HL-60 (cell line): ENCODE results near the gene MRPL22.
A peak's percentile ranks its signal among the peaks of the same experiment; 100 is the strongest.

ENCODE experiments used
- DNase-seq, 2 experiments: peaks; one replicate each; pipeline ENCODE4 v3.0.0-alpha.2; 2010 to 2020; ENCODE audit warnings: low read depth in 1 of 2, low spot score in 1 of 2
- H3K27ac ChIP-seq: fragments of 250-450 bp; sonication (Bioruptor Pico); replicated peaks from 2 replicates; pipeline ENCODE4 v1.5.1; 2020; ENCODE audit warnings: mild to moderate bottlenecking, moderate library complexity
- H3K27me3 ChIP-seq: fragments of 250-450 bp; sonication (Bioruptor Pico); 2 replicates; pipeline ENCODE4 v1.5.1; 2021; ENCODE audit warnings: mild to moderate bottlenecking, moderate library complexity; ENCODE audit not compliant: insufficient read depth, poor library complexity, severe bottlenecking
- H3K4me3 ChIP-seq: replicated peaks from 2 replicates; pipeline ENCODE4 v1.5.1; 2011; ENCODE audit warnings: mild to moderate bottlenecking, control low read depth, low read length; ENCODE audit not compliant: insufficient read depth
- GABPA ChIP-seq: IDR thresholded peaks from 2 replicates; pipeline ENCODE4 v1.6.1; 2012; ENCODE audit warnings: low read depth
- POLR2AphosphoS5 ChIP-seq: IDR thresholded peaks from 2 replicates; pipeline ENCODE4 v1.6.1; 2012; ENCODE audit warnings: low read depth
- SPI1 ChIP-seq: IDR thresholded peaks from 2 replicates; pipeline ENCODE4 v1.6.1; 2012; ENCODE audit warnings: low read depth, mild to moderate bottlenecking, borderline replicate concordance
- long read RNA-seq: library from polyadenylated mRNA; unstranded; transcript quantifications from one replicate; pipeline ENCODE4 v2.0.0, GENCODE V29; 2020
- TF ChIP-seq, protein P1 (sequence below): IDR thresholded peaks from 2 replicates; pipeline ENCODE4 v1.6.1; 2012; ENCODE audit warnings: low read depth; ENCODE audit not compliant: insufficient replicate concordance
- TF ChIP-seq, protein P2 (sequence below): IDR thresholded peaks from one replicate; pipeline ENCODE4 v1.5.1; 2011; ENCODE audit warnings: low read length, control low read depth, inconsistent platforms; ENCODE audit not compliant: insufficient read depth

MRPL22 gene
- long read RNA-seq, transcript MRPL22-207 (7 exons, 3,176 nt): major isoform, 30 of 33 reads
- long read RNA-seq, partial matches to known transcripts: 1 of 33 reads
- long read RNA-seq, other reads (novel, unspliced or antisense): 1 of 33 reads

DNA sequence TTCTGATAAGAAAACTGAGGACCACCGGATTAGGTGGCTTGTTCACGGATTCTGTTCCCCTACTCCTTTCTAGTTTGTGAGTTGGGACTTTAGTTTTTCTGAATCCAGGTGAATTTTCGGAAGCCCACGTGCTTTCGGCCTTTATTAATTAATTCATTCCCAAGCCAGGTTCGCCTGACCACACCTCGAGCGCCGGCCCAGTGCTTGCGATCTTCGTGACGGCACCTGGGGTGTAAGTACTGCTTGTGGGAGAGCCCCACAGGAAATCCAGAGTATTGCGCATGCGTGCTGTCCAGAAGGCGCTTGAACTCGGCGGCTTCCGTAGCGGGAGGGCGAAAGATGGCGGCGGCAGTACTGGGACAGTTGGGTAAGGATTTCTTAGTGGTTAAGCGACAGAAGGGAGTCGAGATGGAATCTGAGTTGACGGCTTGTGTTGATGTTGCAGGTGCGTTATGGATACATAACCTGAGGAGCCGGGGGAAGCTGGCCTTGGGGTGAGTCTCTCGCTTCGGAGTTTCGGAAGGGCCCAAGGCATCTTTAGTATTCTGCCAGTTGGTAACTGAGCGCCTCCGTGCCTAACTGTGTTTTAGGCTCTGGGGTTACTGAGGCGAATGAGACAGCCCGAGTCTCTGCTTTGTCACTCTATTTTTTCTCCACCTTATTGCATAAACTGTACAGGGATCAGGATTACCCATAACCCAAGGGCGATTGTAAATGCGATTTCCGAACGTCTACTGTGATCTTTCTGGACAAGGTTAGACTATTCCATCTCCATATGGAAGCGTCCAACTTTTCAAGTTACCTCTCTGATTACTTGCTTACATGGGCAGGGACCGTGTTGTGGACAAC, at the start of gene MRPL22:
Gene MRPL22 (plus strand): TSS at position 302 of the 849 bp plus-strand sequence. CDS start 38 bp downstream, at position 340.
- peak within 1 kb of the TSS; percentile 86 for H3K4me3 ChIP-seq
- peak within 1 kb of the TSS; percentile 65 for H3K27ac ChIP-seq
- TF ChIP-seq SPI1 (no peak), POLR2AphosphoS5 (peak; percentile 89)
- TF ChIP-seq, protein P1, sequence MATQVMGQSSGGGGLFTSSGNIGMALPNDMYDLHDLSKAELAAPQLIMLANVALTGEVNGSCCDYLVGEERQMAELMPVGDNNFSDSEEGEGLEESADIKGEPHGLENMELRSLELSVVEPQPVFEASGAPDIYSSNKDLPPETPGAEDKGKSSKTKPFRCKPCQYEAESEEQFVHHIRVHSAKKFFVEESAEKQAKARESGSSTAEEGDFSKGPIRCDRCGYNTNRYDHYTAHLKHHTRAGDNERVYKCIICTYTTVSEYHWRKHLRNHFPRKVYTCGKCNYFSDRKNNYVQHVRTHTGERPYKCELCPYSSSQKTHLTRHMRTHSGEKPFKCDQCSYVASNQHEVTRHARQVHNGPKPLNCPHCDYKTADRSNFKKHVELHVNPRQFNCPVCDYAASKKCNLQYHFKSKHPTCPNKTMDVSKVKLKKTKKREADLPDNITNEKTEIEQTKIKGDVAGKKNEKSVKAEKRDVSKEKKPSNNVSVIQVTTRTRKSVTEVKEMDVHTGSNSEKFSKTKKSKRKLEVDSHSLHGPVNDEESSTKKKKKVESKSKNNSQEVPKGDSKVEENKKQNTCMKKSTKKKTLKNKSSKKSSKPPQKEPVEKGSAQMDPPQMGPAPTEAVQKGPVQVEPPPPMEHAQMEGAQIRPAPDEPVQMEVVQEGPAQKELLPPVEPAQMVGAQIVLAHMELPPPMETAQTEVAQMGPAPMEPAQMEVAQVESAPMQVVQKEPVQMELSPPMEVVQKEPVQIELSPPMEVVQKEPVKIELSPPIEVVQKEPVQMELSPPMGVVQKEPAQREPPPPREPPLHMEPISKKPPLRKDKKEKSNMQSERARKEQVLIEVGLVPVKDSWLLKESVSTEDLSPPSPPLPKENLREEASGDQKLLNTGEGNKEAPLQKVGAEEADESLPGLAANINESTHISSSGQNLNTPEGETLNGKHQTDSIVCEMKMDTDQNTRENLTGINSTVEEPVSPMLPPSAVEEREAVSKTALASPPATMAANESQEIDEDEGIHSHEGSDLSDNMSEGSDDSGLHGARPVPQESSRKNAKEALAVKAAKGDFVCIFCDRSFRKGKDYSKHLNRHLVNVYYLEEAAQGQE: peak; percentile 55
- H3K27me3 ChIP-seq: no peaks in the 10 kb centered on the region
- peak; percentile 88 to 95 for DNase-seq

DNA sequence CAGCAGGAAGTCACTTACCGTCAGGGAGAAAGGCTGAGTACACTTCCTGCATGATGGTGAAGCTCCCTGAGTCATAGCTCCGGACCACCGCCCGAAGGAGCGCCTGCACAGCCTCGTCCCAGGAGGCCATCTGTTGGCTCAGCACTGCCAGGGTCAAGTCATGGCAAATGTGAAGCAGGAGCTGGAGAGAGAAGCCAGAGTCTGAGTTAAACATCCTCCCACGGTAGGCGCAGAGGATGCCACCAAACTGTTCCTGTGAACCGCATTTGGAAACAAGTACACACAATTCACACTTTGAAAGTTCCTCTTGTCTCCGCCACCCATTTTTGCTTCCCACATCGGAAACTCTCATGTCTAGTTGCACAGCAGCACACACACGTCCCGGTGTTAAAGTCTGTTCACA, 48.5 kb upstream of the MRPL22 start:
- no peak overlapping the region for H3K27ac ChIP-seq
- TF ChIP-seq SPI1: no peak
- TF ChIP-seq POLR2AphosphoS5: no peak
- TF ChIP-seq, protein P1: no peak
- TF ChIP-seq, protein P2, sequence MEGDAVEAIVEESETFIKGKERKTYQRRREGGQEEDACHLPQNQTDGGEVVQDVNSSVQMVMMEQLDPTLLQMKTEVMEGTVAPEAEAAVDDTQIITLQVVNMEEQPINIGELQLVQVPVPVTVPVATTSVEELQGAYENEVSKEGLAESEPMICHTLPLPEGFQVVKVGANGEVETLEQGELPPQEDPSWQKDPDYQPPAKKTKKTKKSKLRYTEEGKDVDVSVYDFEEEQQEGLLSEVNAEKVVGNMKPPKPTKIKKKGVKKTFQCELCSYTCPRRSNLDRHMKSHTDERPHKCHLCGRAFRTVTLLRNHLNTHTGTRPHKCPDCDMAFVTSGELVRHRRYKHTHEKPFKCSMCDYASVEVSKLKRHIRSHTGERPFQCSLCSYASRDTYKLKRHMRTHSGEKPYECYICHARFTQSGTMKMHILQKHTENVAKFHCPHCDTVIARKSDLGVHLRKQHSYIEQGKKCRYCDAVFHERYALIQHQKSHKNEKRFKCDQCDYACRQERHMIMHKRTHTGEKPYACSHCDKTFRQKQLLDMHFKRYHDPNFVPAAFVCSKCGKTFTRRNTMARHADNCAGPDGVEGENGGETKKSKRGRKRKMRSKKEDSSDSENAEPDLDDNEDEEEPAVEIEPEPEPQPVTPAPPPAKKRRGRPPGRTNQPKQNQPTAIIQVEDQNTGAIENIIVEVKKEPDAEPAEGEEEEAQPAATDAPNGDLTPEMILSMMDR: no peak
- TF ChIP-seq GABPA: no peak
- no peak overlapping the region for H3K4me3 ChIP-seq
- DNase-seq: no peak
- H3K27me3 ChIP-seq: no peaks in the 10 kb centered on the region

DNA sequence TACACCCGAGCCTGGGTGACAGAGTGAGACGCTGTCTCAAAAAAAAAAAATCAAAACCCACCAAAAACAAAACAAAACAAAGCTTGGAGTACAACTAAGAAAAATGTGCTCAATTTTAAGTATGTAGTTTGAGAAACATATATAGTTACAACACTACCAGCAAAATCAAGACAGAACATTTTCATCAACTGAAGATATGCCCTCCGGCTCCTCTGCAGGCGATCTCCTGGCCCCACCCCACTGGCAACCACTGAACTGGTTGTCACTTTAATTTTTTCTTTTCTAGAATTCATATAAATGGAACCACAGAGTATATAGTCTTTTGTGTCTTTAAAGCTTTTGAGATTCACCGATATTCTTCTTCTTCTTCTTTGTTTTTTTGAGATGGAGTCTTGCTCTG, 47.5 kb upstream of the MRPL22 start:
- no peaks in the 10 kb centered on the region for H3K27me3 ChIP-seq
- no peak overlapping the region for H3K27ac ChIP-seq
- DNase-seq: no peak
- H3K4me3 ChIP-seq: no peak overlapping the region
- no peak for TF ChIP-seq POLR2AphosphoS5
- TF ChIP-seq, protein P1: no peak
- TF ChIP-seq GABPA: no peak
- TF ChIP-seq SPI1: no peak
- TF ChIP-seq, protein P2: no peak
